Retinal pigment epithelial cell (primary cell): ENCODE measurements around the gene UGT1A8.

Experiments
- DNase-seq: peaks from one replicate; pipeline ENCODE4 v3.0.0-alpha.2; 2010; ENCODE audit warnings: low read depth
- H3K4me3 ChIP-seq: 2 replicates; pipeline ENCODE4 v1.5.1; 2011; ENCODE audit warnings: mild to moderate bottlenecking, low read length, control low read depth, moderate library complexity
- CTCF ChIP-seq: conservative IDR thresholded peaks from 2 replicates; pipeline ENCODE4 v1.5.1; 2011; ENCODE audit warnings: low read depth, low read length, control low read depth, inconsistent platforms

UGT1A8 gene

GRCh38 chr2:233674995-233675394, 57.6 kb downstream of the UGT1A8 start:
- no peak for DNase-seq
- no peak for TF ChIP-seq CTCF
- H3K4me3 ChIP-seq: no peak overlapping the region

- no peak for DNase-seq
Measured at GRCh38 chr2:233676046-233676445, 58.6 kb downstream of the UGT1A8 start.

GRCh38 chr2:233679196-233679595, 61.8 kb downstream of the UGT1A8 start:
- no peak for DNase-seq
- TF ChIP-seq CTCF: no peak
- no peak overlapping the region for H3K4me3 ChIP-seq

More at GRCh38 chr2:233676046-233676445, 58.6 kb downstream of the UGT1A8 start:
- no peak for TF ChIP-seq CTCF
- H3K4me3 ChIP-seq: no peak overlapping the region

- no peak for DNase-seq
- TF ChIP-seq CTCF: no peak
- no peak overlapping the region for H3K4me3 ChIP-seq
Measured at GRCh38 chr2:233680361-233681045, 63.1 kb downstream of the UGT1A8 start.

- no peak for DNase-seq
- no peak within 1 kb of the TSS for H3K4me3 ChIP-seq
- TF ChIP-seq CTCF: no peak
Measured at GRCh38 chr2:233681521-233682099, 64.2 kb downstream of the UGT1A8 start, which contains the start of gene UGT1A7. Gene UGT1A7, plus strand, starts transcription at chr2:233681901. Its CDS starts 37 bp downstream, at chr2:233681938.

GRCh38 chr2:233684640-233685039, 67.2 kb downstream of the UGT1A8 start:
- no peak overlapping the region for H3K4me3 ChIP-seq
- DNase-seq: no peak
- no peak for TF ChIP-seq CTCF

GRCh38 chr2:233686928-233687327, 69.5 kb downstream of the UGT1A8 start:
- no peak for DNase-seq
- TF ChIP-seq CTCF: no peak
- H3K4me3 ChIP-seq: no peak overlapping the region
